Activated naive CD4-positive, alpha-beta T cell treated with anti-CD3 and anti-CD28 coated beads, Interleukin-2, amount 50 U/mL, for 16 hours (primary cell): ENCODE measurements around the gene TMEM50A.
"Not testable (repeated sequence)": the region's sequence is repeated elsewhere in the genome, so short reads cannot be mapped to it uniquely, and the experiment has no call there.

Experiments used
- DNase-seq: peaks from one replicate; pipeline ENCODE4 v3.0.0-alpha.2; 2020

Gene TMEM50A

DNA sequence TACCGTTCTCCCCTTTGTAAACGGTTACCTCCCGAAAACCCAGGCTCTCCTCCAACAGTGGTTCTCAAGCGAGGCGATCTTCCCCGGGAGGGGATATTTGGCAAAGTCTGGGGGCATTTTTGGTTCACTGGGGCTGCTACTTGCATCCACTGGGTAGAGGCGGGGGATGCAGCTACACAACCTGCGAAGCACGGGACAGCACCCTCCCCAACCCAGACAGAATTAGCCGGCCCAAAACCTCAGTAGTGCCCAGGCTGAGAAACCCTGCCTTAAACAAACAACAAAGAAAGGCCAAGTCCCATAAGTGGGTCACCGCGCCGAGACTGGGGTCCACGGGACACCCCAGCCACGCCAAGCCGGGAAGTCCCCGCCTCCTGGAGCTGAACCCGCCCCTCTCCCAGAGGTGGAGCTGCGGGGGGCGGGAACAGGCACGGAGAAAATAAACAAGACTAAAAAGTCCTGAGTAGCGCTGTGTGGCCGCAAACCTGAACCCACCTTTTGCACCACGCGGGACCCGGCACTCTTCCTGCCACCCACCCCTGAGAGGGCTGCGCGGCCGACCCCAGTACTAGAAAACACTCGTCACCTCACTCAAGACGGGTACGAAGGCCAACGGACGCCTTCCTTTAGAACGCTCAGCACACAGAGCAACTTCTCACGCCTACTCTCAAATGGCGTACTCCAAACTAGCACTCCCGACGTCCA is 499 bp upstream of the TMEM50A start:
- not testable (repeated sequence) for DNase-seq

DNA sequence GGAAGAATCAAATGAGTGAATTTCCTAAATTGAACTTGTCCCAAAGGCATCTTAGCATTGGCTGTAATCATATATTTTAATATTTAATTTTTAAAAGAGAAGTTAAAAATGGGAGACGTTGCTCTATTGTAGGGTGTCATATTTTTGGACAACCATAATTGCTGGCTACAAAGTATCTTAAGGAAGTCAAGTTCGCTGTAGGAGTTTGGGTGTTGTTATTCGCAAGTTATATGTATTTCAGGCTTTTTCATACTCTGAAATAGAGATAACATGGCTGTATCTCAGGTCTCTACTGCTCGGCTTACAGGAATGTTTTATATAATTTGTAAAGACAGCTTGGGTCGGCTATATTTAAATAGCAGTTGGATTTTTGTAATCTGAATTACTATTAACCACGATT is 852 bp downstream of the TMEM50A start:
- DNase-seq = no peak

DNA sequence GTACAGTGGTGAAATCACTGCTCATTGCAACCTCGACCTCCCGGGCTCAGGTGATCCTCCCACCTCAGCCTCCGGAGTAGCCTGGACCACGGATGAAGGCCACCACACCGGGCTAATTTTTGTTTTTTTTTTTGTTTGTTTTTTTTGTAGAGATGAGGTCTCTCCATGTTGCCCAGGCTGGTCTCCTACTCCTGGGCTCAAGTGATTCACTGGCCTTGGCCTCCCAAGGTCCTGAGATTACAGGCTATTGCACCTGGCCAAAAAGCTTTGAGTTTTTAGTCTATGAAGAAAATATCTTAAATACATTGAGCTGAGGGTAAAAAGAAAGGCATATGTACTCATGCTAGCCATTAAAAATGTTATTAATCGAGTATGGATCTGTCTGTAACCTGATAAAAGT is 3.6 kb downstream of the TMEM50A start:
- DNase-seq = no peak

DNA sequence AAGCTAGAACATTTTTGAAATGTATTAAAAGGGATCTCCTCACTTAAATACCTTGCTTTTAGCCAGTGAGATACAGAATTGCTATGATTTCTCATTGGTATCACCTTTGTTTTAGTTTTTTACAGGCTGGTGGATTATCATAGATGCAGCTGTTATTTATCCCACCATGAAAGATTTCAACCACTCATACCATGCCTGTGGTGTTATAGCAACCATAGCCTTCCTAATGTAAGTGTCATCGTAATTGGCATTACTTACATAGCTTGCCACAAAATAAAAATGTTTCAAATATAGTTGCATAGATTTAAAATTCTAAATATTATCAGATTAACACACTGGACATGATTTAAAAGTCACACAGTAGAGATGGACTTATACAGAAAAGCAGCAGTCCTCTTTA is 4.7 kb downstream of the TMEM50A start:
- DNase-seq = no peak

DNA sequence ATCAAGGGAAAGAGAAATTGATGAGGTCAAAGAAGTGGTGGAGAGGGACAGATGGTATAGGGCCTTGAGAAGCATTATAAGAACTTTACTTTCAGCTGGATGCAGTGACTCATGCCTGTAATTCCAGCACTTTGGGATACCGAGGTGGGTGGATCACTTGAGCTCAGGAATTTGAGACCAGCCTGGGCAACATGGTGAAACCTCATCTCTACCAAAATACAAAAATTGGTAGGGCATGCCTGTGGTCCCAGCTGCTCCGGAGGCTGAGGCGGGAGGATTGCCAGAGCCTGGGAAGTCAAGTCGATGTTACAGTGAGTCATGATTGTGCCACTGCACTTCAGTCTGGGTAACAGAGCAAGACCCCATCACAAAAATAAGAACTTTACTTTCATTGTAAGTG is 5.7 kb downstream of the TMEM50A start:
- no peak for DNase-seq

DNA sequence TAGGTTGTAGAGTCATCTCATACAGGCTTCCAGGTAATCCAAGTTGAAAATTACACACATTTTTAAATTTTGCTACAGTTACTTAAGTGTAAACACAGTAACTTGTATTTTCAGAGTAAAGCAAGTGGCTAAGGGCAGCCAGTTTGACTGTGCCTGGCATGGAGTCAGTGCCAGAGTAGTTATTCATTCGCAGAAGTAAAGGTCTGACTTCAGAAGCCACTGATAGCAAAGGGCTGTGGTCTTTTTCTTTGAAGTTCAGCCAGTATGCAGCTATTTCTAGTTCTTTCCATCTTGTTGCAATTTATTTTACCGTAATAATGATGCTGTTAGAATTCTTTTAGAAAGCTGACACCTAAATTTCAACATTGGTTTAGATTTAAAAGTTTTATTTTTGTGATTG is 9.4 kb downstream of the TMEM50A start:
- no peak for DNase-seq

DNA sequence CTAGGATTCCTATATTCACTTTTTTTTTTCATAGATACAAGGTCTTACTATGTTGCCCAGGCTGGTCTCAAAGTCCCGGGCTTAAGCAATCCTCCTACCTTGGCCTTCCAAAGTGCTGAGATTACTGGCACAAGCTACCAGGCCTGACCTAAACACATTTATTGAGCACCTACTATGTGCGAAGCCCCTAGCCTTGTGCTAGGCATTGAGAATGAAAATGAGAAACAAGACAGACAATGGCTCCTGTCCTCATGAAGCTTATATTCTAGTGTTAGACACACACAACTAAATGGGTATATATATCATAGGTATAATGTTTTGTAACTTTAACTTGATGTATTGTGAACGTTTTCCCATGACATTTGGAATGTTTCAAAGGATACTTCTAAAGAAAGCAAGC is 11.5 kb downstream of the TMEM50A start:
- DNase-seq = no peak

DNA sequence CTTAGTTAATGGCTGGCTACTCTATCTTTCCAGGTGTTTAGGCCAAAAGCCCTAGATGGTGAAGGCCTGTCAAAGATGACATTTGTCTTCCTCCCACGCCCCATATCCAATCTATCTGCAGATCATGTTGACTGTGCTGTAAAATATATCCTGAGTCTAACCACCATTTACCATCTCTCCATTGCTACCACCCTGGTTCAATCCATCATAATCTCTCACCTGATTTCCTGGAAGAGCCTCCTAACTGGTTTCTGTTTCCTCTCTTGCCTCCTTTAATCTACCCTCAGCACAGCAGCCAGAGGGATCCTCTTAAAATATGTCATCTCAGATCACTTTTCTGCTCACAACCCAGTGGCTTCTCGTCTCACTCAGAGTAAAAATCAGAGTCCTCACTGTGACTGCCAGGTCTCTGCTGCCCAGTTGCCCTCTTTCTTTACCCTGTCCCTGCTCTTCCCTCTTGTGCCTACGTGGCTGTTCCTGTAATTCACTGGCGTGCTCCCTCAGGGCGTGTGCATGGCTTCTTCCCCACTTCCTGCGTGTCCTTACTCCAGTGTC is 17.8 kb downstream of the TMEM50A start:
- no peak for DNase-seq

DNA sequence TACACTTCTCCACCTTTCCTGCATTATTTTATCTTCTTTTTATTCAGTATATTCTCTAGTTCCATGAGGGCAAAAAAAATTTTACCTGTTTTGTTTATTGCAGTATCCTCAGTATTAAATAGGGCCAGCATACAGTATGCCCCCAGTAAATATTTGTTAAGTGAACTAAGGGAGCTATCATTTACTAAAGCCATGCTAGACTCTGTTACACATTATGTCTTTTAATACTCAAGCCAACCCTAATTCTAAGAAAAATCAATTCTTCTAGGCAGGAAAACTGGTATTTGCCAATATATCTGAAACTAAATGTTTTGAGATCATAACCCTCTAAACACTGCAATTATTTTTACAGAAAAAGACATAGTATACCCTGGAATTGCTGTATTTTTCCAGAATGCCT is 18.3 kb downstream of the TMEM50A start:
- no peak for DNase-seq

DNA sequence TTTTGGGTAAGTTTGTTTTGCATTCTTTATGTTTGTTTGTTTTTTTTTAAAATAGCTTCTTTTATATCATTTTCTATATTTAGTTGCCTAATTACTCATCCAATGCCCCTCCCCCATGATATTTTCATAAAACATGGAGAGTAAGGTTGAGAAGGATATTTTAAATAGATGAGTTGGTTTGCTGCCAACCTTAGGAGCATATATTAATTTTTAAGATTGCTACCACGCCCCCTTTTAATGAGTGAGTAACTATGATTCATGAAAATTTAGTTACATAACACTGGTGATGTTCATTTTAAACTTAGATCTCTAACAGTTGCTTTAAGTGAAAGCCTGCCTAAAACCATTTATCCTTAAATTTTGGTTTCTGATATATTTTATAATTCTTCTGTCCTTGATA is 18.7 kb downstream of the TMEM50A start:
- DNase-seq = no peak

DNA sequence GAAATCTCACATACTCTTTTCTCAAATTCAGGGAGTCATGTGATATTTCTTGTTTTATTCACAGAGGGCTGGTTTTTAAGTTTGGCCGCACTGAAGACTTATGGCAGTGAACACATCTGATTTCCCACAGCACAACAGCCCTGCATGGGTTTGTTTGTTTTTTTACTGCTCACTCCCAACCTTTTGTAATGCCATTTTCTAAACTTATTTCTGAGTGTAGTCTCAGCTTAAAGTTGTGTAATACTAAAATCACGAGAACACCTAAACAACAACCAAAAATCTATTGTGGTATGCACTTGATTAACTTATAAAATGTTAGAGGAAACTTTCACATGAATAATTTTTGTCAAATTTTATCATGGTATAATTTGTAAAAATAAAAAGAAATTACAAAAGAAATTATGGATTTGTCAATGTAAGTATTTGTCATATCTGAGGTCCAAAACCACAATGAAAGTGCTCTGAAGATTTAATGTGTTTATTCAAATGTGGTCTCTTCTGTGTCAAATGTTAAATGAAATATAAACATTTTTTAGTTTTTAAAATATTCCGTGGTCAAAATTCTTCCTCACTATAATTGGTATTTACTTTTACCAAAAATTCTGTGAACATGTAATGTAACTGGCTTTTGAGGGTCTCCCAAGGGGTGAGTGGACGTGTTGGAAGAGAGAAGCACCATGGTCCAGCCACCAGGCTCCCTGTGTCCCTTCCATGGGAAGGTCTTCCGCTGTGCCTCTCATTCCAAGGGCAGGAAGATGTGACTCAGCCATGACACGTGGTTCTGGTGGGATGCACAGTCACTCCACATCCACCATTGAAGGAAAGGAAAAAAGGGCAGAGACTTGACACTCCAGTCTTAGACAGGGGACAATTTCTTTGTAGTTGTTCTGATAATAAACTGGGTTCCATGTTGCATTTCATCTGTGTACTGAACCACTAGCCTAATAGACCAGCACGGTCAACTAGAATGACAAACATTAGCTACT is 22.8 kb downstream of the TMEM50A start:
- DNase-seq = no peak

DNA sequence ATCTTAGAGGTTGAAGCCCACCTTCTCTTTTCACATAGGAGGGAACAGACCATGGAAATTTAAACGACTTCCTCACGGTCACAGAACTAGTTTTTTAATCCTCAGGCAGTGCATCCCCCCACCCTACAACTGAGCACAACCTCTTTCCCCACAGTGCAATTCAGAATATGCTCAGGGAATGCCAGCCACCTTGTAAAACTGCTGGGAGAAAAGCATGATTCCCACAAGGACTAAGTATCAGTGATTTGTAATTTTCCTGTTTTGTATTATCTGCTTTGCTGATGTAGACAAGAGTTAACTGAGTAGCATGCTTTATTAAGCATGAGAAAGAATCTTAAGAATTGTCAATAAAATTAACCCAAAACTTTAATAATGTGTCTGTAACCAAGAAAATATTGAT is 23.8 kb downstream of the TMEM50A start:
- no peak for DNase-seq

DNA sequence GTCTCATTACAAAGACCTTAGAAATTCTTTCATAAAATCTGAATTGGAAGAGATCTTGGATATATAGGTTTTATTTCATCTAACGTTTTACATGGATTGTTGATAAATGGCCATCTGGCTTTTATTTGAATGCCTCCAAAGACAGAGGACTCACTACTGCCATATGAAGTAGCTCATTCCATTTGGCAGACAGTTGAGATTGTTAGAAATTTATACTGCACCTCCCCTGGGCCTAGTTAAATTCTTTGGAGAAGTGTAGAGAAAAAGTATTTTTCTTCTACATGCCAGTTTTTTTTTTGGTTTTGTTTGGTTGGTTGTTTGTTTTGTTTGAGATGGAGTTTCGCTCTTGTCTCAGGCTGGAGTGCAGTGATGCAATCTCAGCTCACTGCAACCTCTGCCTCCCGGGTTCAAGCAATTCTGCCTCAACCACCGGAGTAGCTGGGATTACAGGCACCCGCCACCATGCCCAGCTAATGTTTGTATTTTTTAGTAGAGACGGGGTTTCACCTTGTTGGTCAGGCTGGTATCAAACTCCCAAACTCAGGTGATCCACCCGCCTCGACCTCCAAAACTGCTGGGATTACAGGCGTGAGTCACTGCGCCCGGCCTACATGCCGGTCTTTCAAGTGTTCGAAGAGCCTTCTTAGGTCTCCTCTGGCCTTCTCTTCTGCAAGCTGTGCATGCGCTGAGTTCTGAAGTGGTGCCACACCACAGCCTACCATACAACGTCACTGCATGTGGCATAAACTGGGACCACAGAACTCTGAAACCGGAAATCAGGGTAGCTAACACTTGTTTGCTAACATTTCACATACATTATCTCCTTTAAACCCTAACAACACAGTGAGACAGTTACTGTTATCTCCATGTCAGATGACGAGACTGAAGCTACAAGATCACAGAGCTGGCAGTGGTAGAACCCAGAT is 24.8 kb downstream of the TMEM50A start:
- not testable (repeated sequence) for DNase-seq

DNA sequence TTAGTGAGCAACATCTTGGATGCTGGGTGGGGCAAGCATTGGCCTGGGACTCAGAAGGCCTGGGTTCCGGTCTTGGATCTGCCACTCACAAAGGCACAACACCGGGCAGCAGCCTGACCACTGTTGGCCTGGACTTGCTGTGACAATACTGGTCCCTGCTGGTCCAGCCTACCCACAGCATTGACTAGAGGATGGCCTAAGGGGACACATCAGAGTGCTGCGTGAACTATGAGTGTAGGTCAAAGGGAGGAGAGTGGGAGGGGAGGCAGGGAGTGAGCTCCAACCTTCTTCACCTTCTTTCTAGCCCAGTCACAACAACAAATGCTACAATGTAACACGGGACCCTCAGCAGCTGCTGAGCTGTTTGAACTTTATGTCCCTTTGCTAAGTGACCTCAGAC is 31.1 kb downstream of the TMEM50A start:
- no peak for DNase-seq

DNA sequence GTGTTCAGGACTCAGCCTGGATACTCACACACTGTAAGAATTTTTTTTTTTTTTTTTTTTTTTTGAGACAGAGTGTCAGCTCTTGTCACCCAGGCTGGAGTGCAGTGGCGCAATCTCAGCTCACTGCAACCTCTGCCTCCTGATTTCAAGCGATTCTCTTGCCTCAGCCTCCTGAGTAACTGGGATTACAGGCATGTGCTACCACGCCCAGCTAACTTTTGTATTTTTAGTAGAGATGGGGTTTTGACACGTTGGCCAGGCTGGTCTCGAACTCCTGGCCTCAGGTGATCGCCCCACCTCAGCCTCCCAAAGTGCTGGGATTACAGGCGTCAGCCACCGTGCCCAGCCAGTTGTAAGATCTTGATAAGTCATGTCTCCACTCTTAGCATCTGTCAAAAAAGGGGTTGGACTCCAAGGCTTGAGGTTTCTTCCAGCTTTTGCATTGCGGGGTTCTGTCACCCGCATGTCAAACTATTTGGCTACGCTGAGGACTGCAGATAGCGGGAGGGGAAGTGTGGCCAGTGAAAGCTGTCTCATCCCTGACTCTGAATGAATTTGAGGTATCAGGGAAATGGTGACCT is 31.6 kb downstream of the TMEM50A start:
- DNase-seq = not testable (repeated sequence)

DNA sequence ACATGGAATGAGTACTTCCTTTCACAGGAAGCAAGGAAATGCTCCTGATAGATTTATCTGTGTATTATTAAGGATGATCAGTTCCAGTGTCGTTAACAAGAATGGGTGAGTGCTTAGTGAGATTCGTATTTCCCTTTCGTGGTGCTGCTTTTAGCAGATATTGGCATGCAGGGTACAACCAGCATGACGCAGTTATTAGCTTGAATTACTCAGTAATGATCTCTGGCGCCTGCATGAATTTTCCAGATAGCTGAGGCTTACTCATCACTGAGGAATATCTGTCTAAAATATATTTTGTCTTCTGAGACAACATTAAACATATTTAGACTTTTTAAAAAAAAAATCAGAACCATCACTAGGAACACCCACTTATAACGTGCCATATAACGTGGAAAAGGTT is 33.6 kb downstream of the TMEM50A start:
- not testable (repeated sequence) for DNase-seq

DNA sequence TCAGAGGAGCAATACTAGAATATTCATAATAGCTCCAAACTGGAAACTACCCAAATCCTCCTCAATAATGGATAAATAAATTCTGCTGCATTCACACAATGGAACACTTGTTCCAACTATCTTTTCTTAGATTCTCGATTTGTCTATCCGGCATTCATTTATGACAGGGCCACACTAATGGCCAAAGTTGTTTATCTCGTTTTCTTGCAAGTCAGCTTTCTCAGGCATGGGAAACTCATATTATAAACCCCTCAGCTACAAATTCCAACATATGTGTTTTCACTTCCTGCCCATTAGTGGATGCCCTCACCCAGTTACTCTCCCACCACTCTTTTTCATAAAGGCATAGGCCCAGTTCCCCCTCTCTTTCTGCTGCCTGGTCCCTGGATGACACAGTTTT is 40.2 kb downstream of the TMEM50A start:
- DNase-seq = not testable (repeated sequence)

DNA sequence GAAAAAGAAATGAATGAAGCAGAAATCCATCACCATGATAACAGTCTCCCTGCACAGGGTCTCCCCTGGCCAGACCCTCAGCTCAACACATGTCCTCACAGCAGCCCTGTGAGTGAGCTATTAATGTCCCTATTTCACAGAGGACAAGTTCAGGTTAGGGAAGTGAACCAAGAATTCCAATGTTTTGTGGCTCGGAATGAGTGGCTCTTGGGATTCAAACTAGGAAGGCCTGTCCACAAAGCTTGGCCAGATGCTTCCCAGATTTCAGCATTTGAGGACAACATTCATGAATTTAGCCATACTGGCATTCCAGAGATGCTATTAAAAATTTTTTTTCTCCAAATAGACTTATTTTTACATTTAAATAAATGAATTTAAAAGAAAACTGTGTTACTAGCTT is 44.4 kb downstream of the TMEM50A start:
- DNase-seq = not testable (repeated sequence)

DNA sequence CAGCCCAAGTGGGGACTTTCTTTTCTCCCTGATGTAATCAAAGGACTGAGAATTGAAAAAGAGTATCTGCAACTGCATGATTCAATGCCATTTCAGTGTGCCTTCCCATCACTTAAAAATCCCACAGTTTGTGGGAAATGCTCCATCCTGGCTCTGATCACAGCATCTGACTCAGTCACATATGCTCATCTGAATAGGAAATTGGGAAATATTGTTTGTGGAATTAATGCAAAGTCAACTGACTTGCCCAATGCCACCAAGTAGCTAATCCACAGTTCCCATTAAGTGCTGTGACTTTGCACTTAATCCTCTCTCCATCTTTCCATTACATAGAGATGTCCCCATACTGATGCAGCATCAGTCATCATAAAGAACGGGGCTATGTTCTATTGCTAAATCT is 45.0 kb downstream of the TMEM50A start:
- DNase-seq = not testable (repeated sequence)

DNA sequence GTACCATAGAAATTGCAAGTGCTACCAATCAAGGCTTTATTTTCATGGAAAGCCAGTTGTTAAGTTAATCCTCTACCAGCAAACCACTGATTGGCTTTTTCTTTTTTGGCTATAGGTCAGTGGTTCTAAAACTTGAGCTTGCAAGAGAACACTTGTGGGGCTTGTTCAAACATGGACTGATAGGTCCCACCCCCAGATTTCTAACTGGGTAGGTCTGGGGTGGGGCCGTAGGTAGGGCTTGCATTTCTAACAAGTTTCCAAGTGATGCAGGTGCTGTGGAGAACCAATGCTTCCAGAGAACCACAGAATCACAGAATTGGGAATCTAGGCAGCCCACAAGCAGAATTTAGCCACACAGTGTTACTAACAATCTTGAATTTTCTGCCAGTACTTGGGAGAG is 45.7 kb downstream of the TMEM50A start:
- DNase-seq = not testable (repeated sequence)

DNA sequence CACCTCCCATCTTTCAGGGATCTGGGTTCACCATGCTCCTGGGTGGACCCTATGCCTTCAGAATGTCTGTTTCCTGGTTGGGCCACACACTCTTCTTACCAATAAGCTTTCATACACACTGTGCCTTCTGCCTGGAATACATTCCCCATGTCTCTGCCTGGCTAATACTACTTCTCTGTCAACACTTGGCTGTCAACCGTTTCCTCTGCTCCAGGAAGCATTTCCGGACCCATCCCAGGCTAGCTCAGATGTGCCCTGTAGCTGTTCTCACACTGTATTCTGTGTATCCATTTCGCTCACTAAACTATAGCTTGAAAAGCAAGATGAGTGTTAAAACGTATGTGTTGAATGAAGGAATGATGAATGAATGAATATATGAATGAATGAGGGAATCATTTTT is 49.0 kb downstream of the TMEM50A start:
- DNase-seq = not testable (repeated sequence)

DNA sequence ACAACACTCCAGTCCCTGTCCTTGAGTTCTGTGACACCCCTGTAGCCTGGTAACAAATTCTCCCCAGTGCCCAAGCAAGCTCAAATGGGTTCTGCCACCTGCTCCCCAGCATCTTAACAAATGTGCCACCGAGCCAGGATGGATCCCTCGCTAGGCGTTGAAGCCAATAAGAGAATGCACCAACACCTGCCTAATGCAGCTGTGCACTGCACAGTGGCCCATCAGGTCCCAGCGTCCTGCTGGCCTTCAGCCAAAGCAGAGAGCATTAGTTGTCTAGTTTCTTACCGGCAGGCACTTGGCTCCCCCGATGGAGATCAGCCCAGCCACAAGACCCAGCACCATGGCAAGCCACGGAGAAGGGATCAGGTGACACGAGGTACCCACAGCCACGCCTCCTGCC is 50.6 kb downstream of the TMEM50A start:
- DNase-seq = not testable (repeated sequence)
